Measurements from ENCODE around the gene HOXD1.

The HOXD1 gene

DNA sequence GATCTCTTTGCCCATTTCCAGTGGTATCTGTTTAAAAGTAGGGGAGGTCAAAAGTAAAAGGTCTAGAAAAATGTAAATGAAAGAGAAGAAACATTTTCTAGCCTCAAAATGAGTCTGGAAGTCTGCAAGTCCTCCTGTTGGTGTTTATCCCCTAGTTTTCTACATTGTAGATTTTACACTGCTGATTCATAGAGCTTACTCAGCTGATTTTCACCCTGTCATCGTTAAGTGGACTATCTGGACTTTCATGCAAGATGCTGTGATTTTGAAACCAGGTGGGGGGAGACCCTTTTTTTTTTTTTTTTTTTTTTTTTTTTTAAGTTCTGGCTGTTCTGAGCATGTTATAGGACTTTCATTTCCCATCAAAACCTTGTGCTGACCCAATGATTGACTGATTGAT is 21.1 kb upstream of the HOXD1 start:
- no peak for TF ChIP-seq EZH2phosphoT487 (IDR thresholded peaks at IDR 0.05; ENCODE audit: borderline replicate concordance, low read length)
- TF ChIP-seq, protein P1, sequence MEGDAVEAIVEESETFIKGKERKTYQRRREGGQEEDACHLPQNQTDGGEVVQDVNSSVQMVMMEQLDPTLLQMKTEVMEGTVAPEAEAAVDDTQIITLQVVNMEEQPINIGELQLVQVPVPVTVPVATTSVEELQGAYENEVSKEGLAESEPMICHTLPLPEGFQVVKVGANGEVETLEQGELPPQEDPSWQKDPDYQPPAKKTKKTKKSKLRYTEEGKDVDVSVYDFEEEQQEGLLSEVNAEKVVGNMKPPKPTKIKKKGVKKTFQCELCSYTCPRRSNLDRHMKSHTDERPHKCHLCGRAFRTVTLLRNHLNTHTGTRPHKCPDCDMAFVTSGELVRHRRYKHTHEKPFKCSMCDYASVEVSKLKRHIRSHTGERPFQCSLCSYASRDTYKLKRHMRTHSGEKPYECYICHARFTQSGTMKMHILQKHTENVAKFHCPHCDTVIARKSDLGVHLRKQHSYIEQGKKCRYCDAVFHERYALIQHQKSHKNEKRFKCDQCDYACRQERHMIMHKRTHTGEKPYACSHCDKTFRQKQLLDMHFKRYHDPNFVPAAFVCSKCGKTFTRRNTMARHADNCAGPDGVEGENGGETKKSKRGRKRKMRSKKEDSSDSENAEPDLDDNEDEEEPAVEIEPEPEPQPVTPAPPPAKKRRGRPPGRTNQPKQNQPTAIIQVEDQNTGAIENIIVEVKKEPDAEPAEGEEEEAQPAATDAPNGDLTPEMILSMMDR (IDR thresholded peaks at IDR 0.05; ENCODE audit: low read depth, low read length, poor library complexity, severe bottlenecking) = no peak
- Histone ChIP-seq H3K36me3 (ENCODE audit: control insufficient read depth, low read length) (no peaks in the 10 kb centered on the region), H3K9me2 (replicated peaks; ENCODE audit: control insufficient read depth, low read length) (no peaks in the 10 kb centered on the region), H3K4me3 (ENCODE audit: low read length) (no peak overlapping the region), H3K79me2 (ENCODE audit: control insufficient read depth, low read length) (no peaks in the 10 kb centered on the region), H3K27ac (ENCODE audit: low read depth, low read length) (no peak overlapping the region), H4K20me1 (ENCODE audit: control insufficient read depth, insufficient read depth, low read depth, low read length) (no peaks in the 10 kb centered on the region), H3K27me3 (ENCODE audit: control insufficient read depth, low read length) (no peaks in the 10 kb centered on the region), H3K4me2 (ENCODE audit: low read length) (no peak overlapping the region), H3K9me3 (ENCODE audit: control insufficient read depth, insufficient read depth, low read length) (no peaks in the 10 kb centered on the region), H3K4me1 (ENCODE audit: control insufficient read depth, low read length) (no peaks in the 10 kb centered on the region), H3F3A (ENCODE audit: control insufficient read depth, insufficient read depth) (no peaks in the 10 kb centered on the region)

DNA sequence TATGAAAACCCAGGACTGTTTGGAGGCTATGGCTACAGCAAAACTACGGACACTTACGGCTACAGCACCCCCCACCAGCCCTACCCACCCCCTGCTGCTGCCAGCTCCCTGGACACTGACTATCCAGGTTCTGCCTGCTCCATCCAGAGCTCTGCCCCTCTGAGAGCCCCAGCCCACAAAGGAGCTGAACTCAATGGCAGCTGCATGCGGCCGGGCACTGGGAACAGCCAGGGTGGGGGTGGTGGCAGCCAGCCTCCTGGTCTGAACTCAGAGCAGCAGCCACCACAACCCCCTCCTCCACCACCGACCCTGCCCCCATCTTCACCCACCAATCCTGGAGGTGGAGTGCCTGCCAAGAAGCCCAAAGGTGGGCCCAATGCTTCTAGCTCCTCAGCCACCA is 19.3 kb upstream of the HOXD1 start:
- H3K9me2 ChIP-seq (replicated peaks; ENCODE audit: control insufficient read depth, low read length) = no peaks in the 10 kb centered on the region
- no peak overlapping the region for H3K4me3 ChIP-seq (ENCODE audit: low read length)
- no peaks in the 10 kb centered on the region for H3K4me1 ChIP-seq (ENCODE audit: control insufficient read depth, low read length)
- no peak overlapping the region for H3K4me2 ChIP-seq (ENCODE audit: low read length)
- peaks cover 12% of the 10 kb centered on the region for H3K27me3 ChIP-seq (ENCODE audit: control insufficient read depth, low read length)
- no peaks in the 10 kb centered on the region for H4K20me1 ChIP-seq (ENCODE audit: control insufficient read depth, insufficient read depth, low read depth, low read length)
- no peaks in the 10 kb centered on the region for H3K36me3 ChIP-seq (ENCODE audit: control insufficient read depth, low read length)
- no peaks in the 10 kb centered on the region for H3K79me2 ChIP-seq (ENCODE audit: control insufficient read depth, low read length)
- TF ChIP-seq EZH2phosphoT487 (IDR thresholded peaks at IDR 0.05; ENCODE audit: borderline replicate concordance, low read length) = no peak
- TF ChIP-seq, protein P1 (IDR thresholded peaks at IDR 0.05; ENCODE audit: low read depth, low read length, poor library complexity, severe bottlenecking) = no peak
- no peaks in the 10 kb centered on the region for H3K9me3 ChIP-seq (ENCODE audit: control insufficient read depth, insufficient read depth, low read length)
- H3F3A ChIP-seq (ENCODE audit: control insufficient read depth, insufficient read depth) = no peaks in the 10 kb centered on the region
- no peak overlapping the region for H3K27ac ChIP-seq (ENCODE audit: low read depth, low read length)

DNA sequence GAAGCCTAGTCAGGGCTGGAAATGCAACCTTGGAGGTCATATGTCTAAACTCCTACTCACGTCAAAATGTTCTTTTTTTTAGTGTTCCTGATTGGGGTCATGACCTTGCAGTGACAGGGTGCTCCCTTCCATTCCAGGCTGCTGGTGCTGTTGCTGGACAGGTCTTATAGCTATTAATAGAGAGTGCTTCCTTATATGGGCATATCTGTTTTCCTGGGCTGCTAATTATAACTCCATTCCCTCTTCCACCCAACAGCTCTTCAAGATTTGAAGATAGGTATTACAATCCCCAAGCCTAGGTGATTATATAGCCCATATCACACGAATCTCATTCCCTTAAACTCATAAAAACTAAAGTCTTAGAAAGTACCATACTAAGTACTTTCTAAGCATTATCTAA is 18.8 kb upstream of the HOXD1 start:
- no peaks in the 10 kb centered on the region for H3F3A ChIP-seq (ENCODE audit: control insufficient read depth, insufficient read depth)
- H3K4me2 ChIP-seq (ENCODE audit: low read length) = no peak overlapping the region
- H3K27ac ChIP-seq (ENCODE audit: low read depth, low read length) = no peak overlapping the region
- H3K4me1 ChIP-seq (ENCODE audit: control insufficient read depth, low read length) = no peaks in the 10 kb centered on the region
- TF ChIP-seq EZH2phosphoT487 (IDR thresholded peaks at IDR 0.05; ENCODE audit: borderline replicate concordance, low read length) = no peak
- TF ChIP-seq, protein P1 (IDR thresholded peaks at IDR 0.05; ENCODE audit: low read depth, low read length, poor library complexity, severe bottlenecking) = no peak
- H3K4me3 ChIP-seq (ENCODE audit: low read length) = no peak overlapping the region
- H3K9me3 ChIP-seq (ENCODE audit: control insufficient read depth, insufficient read depth, low read length) = no peaks in the 10 kb centered on the region
- H3K27me3 ChIP-seq (ENCODE audit: control insufficient read depth, low read length) = peaks cover 17% of the 10 kb centered on the region
- H3K9me2 ChIP-seq (replicated peaks; ENCODE audit: control insufficient read depth, low read length) = no peaks in the 10 kb centered on the region
- H4K20me1 ChIP-seq (ENCODE audit: control insufficient read depth, insufficient read depth, low read depth, low read length) = no peaks in the 10 kb centered on the region
- H3K36me3 ChIP-seq (ENCODE audit: control insufficient read depth, low read length) = no peaks in the 10 kb centered on the region
- no peaks in the 10 kb centered on the region for H3K79me2 ChIP-seq (ENCODE audit: control insufficient read depth, low read length)
